Chondrocyte (in vitro differentiated cells): Measurements from ENCODE around the gene TMEM255A. TPM values are rescaled to one million over a fixed set of nuclear protein-coding genes. Genes with fewer than 3 reads are reported as not detected.

Experiments used
- DNase-seq: peaks from one replicate; pipeline ENCODE4 v3.0.0; 2021; ENCODE audit warnings: mixed read lengths, low spot score
- H3K27ac Mint-ChIP-seq: one replicate; pipeline ENCODE4 v1.8.0; 2021; ENCODE audit warnings: mild to moderate bottlenecking, moderate library complexity, mixed read lengths; ENCODE audit not compliant: unreplicated experiment
- H3K27me3 Mint-ChIP-seq: 2 replicates; pipeline ENCODE4 v1.8.0; 2021; ENCODE audit warnings: low read depth, mixed read lengths
- H3K36me3 Mint-ChIP-seq: 2 replicates; pipeline ENCODE4 v1.8.0; 2021; ENCODE audit warnings: low read depth, mixed read lengths
- H3K4me1 Mint-ChIP-seq: 2 replicates; pipeline ENCODE4 v1.8.0; 2021; ENCODE audit warnings: low read depth, mild to moderate bottlenecking, mixed read lengths
- H3K4me3 Mint-ChIP-seq: one replicate; pipeline ENCODE4 v1.8.0; 2021; ENCODE audit warnings: mild to moderate bottlenecking, moderate library complexity, mixed read lengths; ENCODE audit not compliant: unreplicated experiment
- H3K9me3 Mint-ChIP-seq: 2 replicates; pipeline ENCODE4 v1.8.0; 2021; ENCODE audit warnings: low read depth, mixed read lengths
- CTCF ChIP-seq: fragments of 200-600 bp; sonication (generic); IDR thresholded peaks from 2 replicates; pipeline ENCODE4 v1.5.0; 2021; ENCODE audit warnings: antibody characterized with exemption, mild to moderate bottlenecking, moderate library complexity
- total RNA-seq: library from RNA; stranded (reverse); gene quantifications from 3 replicates; pipeline ENCODE4 v1.2.1, GENCODE V29; 2021

TMEM255A gene
- total RNA-seq, 1 donor from 2014 or later, result 0.10 TPM

- no peak overlapping the region for H3K27ac Mint-ChIP-seq
- H3K36me3 Mint-ChIP-seq, result no peaks in the 10 kb centered on the region
- H3K4me1 Mint-ChIP-seq, result peaks cover 2% of the 10 kb centered on the region
- H3K4me3 Mint-ChIP-seq, result no peak overlapping the region
- H3K9me3 Mint-ChIP-seq, result peaks cover 5% of the 10 kb centered on the region
- DNase-seq, result no peak
- no peaks in the 10 kb centered on the region for H3K27me3 Mint-ChIP-seq
- no peak for TF ChIP-seq CTCF
Observed at GRCh38 chrX:120238933-120239332, 72.3 kb downstream of the TMEM255A start.

- Mint-ChIP-seq H3K4me1 (no peaks in the 10 kb centered on the region), H3K36me3 (no peaks in the 10 kb centered on the region), H3K27me3 (no peaks in the 10 kb centered on the region), H3K27ac (no peak overlapping the region), H3K9me3 (peaks cover 14% of the 10 kb centered on the region), H3K4me3 (no peak overlapping the region)
- no peak for TF ChIP-seq CTCF
- DNase-seq, result no peak
Observed at GRCh38 chrX:120236687-120237479, 74.4 kb downstream of the TMEM255A start.

GRCh38 chrX:120235284-120235683 is 76.0 kb downstream of the TMEM255A start:
- Mint-ChIP-seq H3K27me3 (no peaks in the 10 kb centered on the region), H3K9me3 (peaks cover 16% of the 10 kb centered on the region), H3K27ac (no peak overlapping the region), H3K4me1 (no peaks in the 10 kb centered on the region), H3K4me3 (no peak overlapping the region), H3K36me3 (no peaks in the 10 kb centered on the region)
- DNase-seq, result no peak
- no peak for TF ChIP-seq CTCF

- H3K27me3 Mint-ChIP-seq, result no peaks in the 10 kb centered on the region
Observed at GRCh38 chrX:120228187-120228908, 82.9 kb downstream of the TMEM255A start.

More at GRCh38 chrX:120228187-120228908, 82.9 kb downstream of the TMEM255A start:
- no peak for DNase-seq
- no peak for TF ChIP-seq CTCF
- Mint-ChIP-seq H3K4me3 (no peak overlapping the region), H3K9me3 (peaks cover 17% of the 10 kb centered on the region), H3K4me1 (no peaks in the 10 kb centered on the region), H3K36me3 (no peaks in the 10 kb centered on the region), H3K27ac (no peak overlapping the region)
